IMR-90 (cell line): Measurements from ENCODE around the gene ZNF594. TPM values are rescaled to one million over a fixed set of nuclear protein-coding genes. Genes with fewer than 3 reads are reported as not detected.

Experiments used
- ATAC-seq: fragments of 200-7000 bp; cut with Tn5 transposase; 2 replicates; pipeline ENCODE4 v1.9.1; 2020; ENCODE audit warnings: low read depth, mild to moderate bottlenecking, moderate library complexity
- BruUV-seq: library from RNA; stranded (reverse); fragments of 400-500 nt; replicated peaks from 2 replicates; lab custom pipeline; 2021; lab: Mats Ljungman, UMichigan
- CTCF ChIA-PET: fragments of 300-600 bp; formaldehyde crosslinking; extraction: SDS; loops from one replicate; lab custom pipeline; 2021; ENCODE audit warnings: antibody characterized with exemption; lab: Yijun Ruan, JAX
- POLR2A ChIA-PET: fragments of 300-600 bp; sonication (Branson Sonifier 250); formaldehyde crosslinking; loops from one replicate; lab custom pipeline; 2022; ENCODE audit warnings: antibody characterized with exemption; ENCODE audit not compliant: unreplicated experiment; lab: Charles Lee
- DNase-seq: peaks from one replicate; pipeline ENCODE4 v3.0.0; 2013
- H2AFZ ChIP-seq: replicated peaks from 2 replicates; pipeline ENCODE3; 2013; ENCODE audit warnings: low read length, mild to moderate bottlenecking; ENCODE audit not compliant: poor library complexity
- H2AK5ac ChIP-seq: 2 replicates; pipeline ENCODE4 v1.6.1; 2013; ENCODE audit warnings: low read depth, low read length, inconsistent platforms
- H2AK9ac ChIP-seq: replicated peaks from 2 replicates; pipeline ENCODE3; 2013; ENCODE audit warnings: mild to moderate bottlenecking, low read depth, low read length, moderate library complexity; ENCODE audit not compliant: poor library complexity
- H2BK120ac ChIP-seq: 2 replicates; pipeline ENCODE4 v1.6.1; 2013; ENCODE audit warnings: low read depth, low read length, inconsistent platforms
- H2BK15ac ChIP-seq: 3 replicates; pipeline ENCODE4 v1.6.1; 2013; ENCODE audit warnings: low read depth, low read length, inconsistent platforms
- H2BK20ac ChIP-seq: 2 replicates; pipeline ENCODE4 v1.6.1; 2013; ENCODE audit warnings: low read depth, mild to moderate bottlenecking, inconsistent platforms, low read length, moderate library complexity
- H2BK5ac ChIP-seq: 2 replicates; pipeline ENCODE4 v1.6.1; 2013; ENCODE audit warnings: mild to moderate bottlenecking, low read depth, low read length, inconsistent platforms; ENCODE audit not compliant: poor library complexity, severe bottlenecking
- H3K14ac ChIP-seq: replicated peaks from 2 replicates; pipeline ENCODE4 v1.6.1; 2013; ENCODE audit warnings: low read depth, low read length, inconsistent platforms
- H3K18ac ChIP-seq: 2 replicates; pipeline ENCODE4 v1.6.1; 2013; ENCODE audit warnings: low read depth, low read length, control low read depth
- H3K23ac ChIP-seq: 2 replicates; pipeline ENCODE4 v1.6.1; 2013; ENCODE audit warnings: low read depth, low read length, inconsistent platforms
- H3K27ac ChIP-seq: 2 replicates; pipeline ENCODE4 v1.5.1; 2013; ENCODE audit warnings: mild to moderate bottlenecking, control low read depth, low read length; ENCODE audit not compliant: insufficient read depth
- H3K27me3 ChIP-seq: 2 replicates; pipeline ENCODE4 v1.6.1; 2013; ENCODE audit warnings: low read length; ENCODE audit not compliant: control insufficient read depth, insufficient read depth
- H3K36me3 ChIP-seq: 2 replicates; pipeline ENCODE4 v1.6.1; 2013; ENCODE audit warnings: low read length, mixed read lengths; ENCODE audit not compliant: control insufficient read depth, insufficient read depth
- H3K4ac ChIP-seq: 2 replicates; pipeline ENCODE4 v1.6.1; 2013; ENCODE audit warnings: low read depth, low read length, inconsistent platforms
- H3K4me1 ChIP-seq: 2 replicates; pipeline ENCODE4 v1.6.1; 2013; ENCODE audit warnings: low read length, mixed read lengths; ENCODE audit not compliant: control insufficient read depth, insufficient read depth
- H3K4me2 ChIP-seq: 2 replicates; pipeline ENCODE4 v1.6.1; 2013; ENCODE audit warnings: low read depth, mild to moderate bottlenecking, control low read depth, low read length, moderate library complexity
- H3K4me3 ChIP-seq: 2 replicates; pipeline ENCODE4 v1.5.1; 2013; ENCODE audit warnings: low read depth, mild to moderate bottlenecking, control low read depth, low read length, moderate library complexity; ENCODE audit not compliant: insufficient read depth
- H3K56ac ChIP-seq: 2 replicates; pipeline ENCODE4 v1.6.1; 2013; ENCODE audit warnings: low read length, inconsistent platforms; ENCODE audit not compliant: insufficient read depth; ENCODE audit errors: extremely low read depth
- H3K79me1 ChIP-seq, 2 experiments: 2 replicates each; pipeline ENCODE4 v1.6.1; 2013; ENCODE audit warnings: low read length in 2 of 2, inconsistent platforms in 1 of 2, low read depth in 1 of 2
- H3K9ac ChIP-seq: 2 replicates; pipeline ENCODE4 v1.6.1; 2013; ENCODE audit warnings: low read depth, low read length, control low read depth
- H3K9me1 ChIP-seq: 2 replicates; pipeline ENCODE4 v1.6.1; 2013; ENCODE audit warnings: low read length, inconsistent platforms; ENCODE audit not compliant: insufficient read depth
- H3K9me3 ChIP-seq: 2 replicates; pipeline ENCODE4 v1.6.1; 2013; ENCODE audit warnings: low read length; ENCODE audit not compliant: control insufficient read depth, insufficient read depth
- H4K20me1 ChIP-seq: 2 replicates; pipeline ENCODE4 v1.6.1; 2013; ENCODE audit warnings: low read length, inconsistent platforms; ENCODE audit not compliant: insufficient read depth
- H4K5ac ChIP-seq: 2 replicates; pipeline ENCODE4 v1.6.1; 2013; ENCODE audit warnings: mild to moderate bottlenecking, low read depth, low read length, control low read depth
- H4K8ac ChIP-seq, 2 experiments: 2 replicates each; pipeline ENCODE4 v1.6.1; 2013; ENCODE audit warnings: low read depth in 2 of 2, low read length in 2 of 2, control low read depth in 1 of 2, inconsistent platforms in 1 of 2
- H4K91ac ChIP-seq: 2 replicates; pipeline ENCODE4 v1.6.1; 2013; ENCODE audit warnings: low read depth, low read length, inconsistent platforms; ENCODE audit not compliant: insufficient read depth
- BHLHE40 ChIP-seq: fragments of 150-350 bp; IDR thresholded peaks from 2 replicates; pipeline ENCODE4 v1.6.1; 2016; ENCODE audit warnings: mild to moderate bottlenecking, low read depth, low read length
- CEBPB ChIP-seq: IDR thresholded peaks from 2 replicates; pipeline ENCODE4 v1.6.1; 2012; ENCODE audit warnings: low read depth, low read length, improper control_type of control experiment
- CHD1 ChIP-seq: IDR thresholded peaks from 2 replicates; pipeline ENCODE4 v1.6.1; 2012; ENCODE audit warnings: low read depth, low read length, improper control_type of control experiment
- FOS ChIP-seq: fragments of 150-350 bp; IDR thresholded peaks from 2 replicates; pipeline ENCODE4 v1.6.1; 2016; ENCODE audit warnings: low read depth, low read length
- MAFK ChIP-seq: IDR thresholded peaks from 2 replicates; pipeline ENCODE4 v1.6.1; 2012; ENCODE audit warnings: low read depth, low read length, improper control_type of control experiment
- MAZ ChIP-seq: IDR thresholded peaks from 2 replicates; pipeline ENCODE4 v1.6.1; 2012; ENCODE audit warnings: low read depth, mild to moderate bottlenecking, low read length, improper control_type of control experiment, moderate library complexity, borderline replicate concordance
- MXI1 ChIP-seq: IDR thresholded peaks from 2 replicates; pipeline ENCODE4 v1.6.1; 2012; ENCODE audit warnings: low read depth, mild to moderate bottlenecking, low read length, moderate library complexity, borderline replicate concordance
- NFE2L2 ChIP-seq: fragments of 150-350 bp; IDR thresholded peaks from 2 replicates; pipeline ENCODE4 v1.6.1; 2016; ENCODE audit warnings: low read depth, mild to moderate bottlenecking, low read length
- POLR2A ChIP-seq: IDR thresholded peaks from 2 replicates; pipeline ENCODE4 v1.6.1; 2012; ENCODE audit warnings: mild to moderate bottlenecking, low read depth, low read length
- RAD21 ChIP-seq: IDR thresholded peaks from 2 replicates; pipeline ENCODE4 v1.6.1; 2012; ENCODE audit warnings: low read length, improper control_type of control experiment
- RCOR1 ChIP-seq: IDR thresholded peaks from 2 replicates; pipeline ENCODE4 v1.6.1; 2012; ENCODE audit warnings: mild to moderate bottlenecking, low read length, improper control_type of control experiment; ENCODE audit not compliant: insufficient replicate concordance
- RFX5 ChIP-seq: IDR thresholded peaks from 2 replicates; pipeline ENCODE4 v1.8.0; 2012; ENCODE audit warnings: low read depth, mild to moderate bottlenecking, low read length, moderate library complexity
- SMC3 ChIP-seq: fragments of 150-350 bp; IDR thresholded peaks from 2 replicates; pipeline ENCODE4 v1.6.1; 2016; ENCODE audit warnings: low read depth, mild to moderate bottlenecking, antibody characterized with exemption, low read length, moderate library complexity
- WGBS, 2 experiments: methylation state at CpG; one replicate each; pipeline versions ENCODE4 v1.1.5 to v1.1.7; 2013; ENCODE audit warnings: missing lambda C conversion rate in 2 of 2; ENCODE audit not compliant: insufficient read length in 1 of 2; ENCODE audit errors: extremely low coverage in 2 of 2; 5-methylcytosine and 5-hydroxymethylcytosine counted together
- dilution Hi-C: fragments of 300-500 bp; cut with HindIII; formaldehyde crosslinking; loops from one replicate; pipeline ENCODE4 v1.14.3; 2018; ENCODE audit warnings: low sequenced_read_pairs; ENCODE audit not compliant: unreplicated experiment
- in situ Hi-C: fragments of 300-500 bp; cut with MboI; formaldehyde crosslinking; loops from 3 replicates; pipeline ENCODE4 v1.14.3; 2019; ENCODE audit warnings: low sequenced_read_pairs, inconsistent platforms, mixed read lengths
- intact Hi-C: fragments of 100-400 bp; cut with micrococcal nuclease; formaldehyde crosslinking; loops from 2 replicates; pipeline ENCODE4 v1.10.0; 2022
- polyA plus RNA-seq, 3 experiments: library from polyadenylated mRNA; depleted of rRNA; stranded (reverse); fragments of >200 nt; gene quantifications; 2 replicates each; pipeline ENCODE4 v1.2.3, GENCODE V29; 2012; ENCODE audit warnings: low replicate concordance in 1 of 3
- total RNA-seq: library from RNA; depleted of rRNA; stranded (reverse); fragments of >200 nt; gene quantifications from 2 replicates; pipeline ENCODE4 v1.2.3, GENCODE V29; 2012
- TF ChIP-seq, protein P1 (sequence below): fragments of 150-350 bp; IDR thresholded peaks from 2 replicates; pipeline ENCODE4 v1.6.1; 2017; ENCODE audit warnings: mild to moderate bottlenecking, antibody characterized with exemption, low read length, low read depth
- TF ChIP-seq, protein P2 (sequence below): fragments of 150-350 bp; IDR thresholded peaks from 2 replicates; pipeline ENCODE4 v1.6.1; 2016; ENCODE audit warnings: low read depth, mild to moderate bottlenecking, low read length, moderate library complexity, borderline replicate concordance
- TF ChIP-seq, protein P3 (sequence below): conservative IDR thresholded peaks from 2 replicates; pipeline ENCODE4 v1.5.1; 2012; ENCODE audit warnings: mild to moderate bottlenecking, low read depth, low read length, improper control_type of control experiment

ZNF594 gene
- total and polyA plus RNA-seq, 2 of the 4 experiments (the other 2 are of a cell fraction), result 2.5 to 7.2 TPM

DNA sequence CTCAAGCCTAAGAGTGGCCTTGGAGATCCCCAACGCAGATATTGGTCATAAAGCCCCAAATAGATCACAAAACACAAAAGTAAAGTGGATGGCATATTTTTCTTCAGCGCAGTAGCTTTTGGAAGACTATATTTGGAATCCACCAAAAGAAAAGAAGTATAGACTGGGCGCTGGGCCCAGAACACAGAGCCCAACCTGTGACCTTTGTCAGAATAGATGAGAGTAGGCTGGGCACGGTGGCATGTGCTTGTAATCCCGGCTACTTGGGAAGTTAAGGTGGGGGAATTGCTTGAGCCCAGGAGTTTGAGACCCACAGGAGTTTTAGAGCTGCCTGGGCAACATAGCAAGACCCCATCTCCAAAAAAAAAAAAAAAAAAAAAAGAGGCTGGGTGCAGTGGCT is 28.4 kb upstream of the ZNF594 start:
- no peaks in the 10 kb centered on the region for H3K79me1 ChIP-seq
- H2AFZ ChIP-seq, result no peak overlapping the region
- H3K36me3 ChIP-seq, result peaks cover 5% of the 10 kb centered on the region; the same call in 1 of the 2 replicates
- dilution Hi-C loops (no loop called here), intact Hi-C loops (no loop called here), in situ Hi-C loops (no loop called here)
- no peak overlapping the region for H3K4ac ChIP-seq
- no peak overlapping the region for H3K18ac ChIP-seq
- H3K9me1 ChIP-seq, result peaks cover 3% of the 10 kb centered on the region; the same call in 1 of the 2 replicates
- ATAC-seq (no peak), DNase-seq (no peak)
- H2BK15ac ChIP-seq, result no peak overlapping the region
- no peak overlapping the region for H3K4me2 ChIP-seq
- 95% methylated on average over 2 of the region's 5 CpGs; no CpG with 5 or more reads in 1 of the 2 experiments for WGBS, 2 experiments
- H3K27me3 ChIP-seq, result no peaks in the 10 kb centered on the region
- no peak overlapping the region for H3K56ac ChIP-seq
- no peak overlapping the region for H2BK120ac ChIP-seq
- no peak overlapping the region for H2BK5ac ChIP-seq
- H3K9me3 ChIP-seq, result no peaks in the 10 kb centered on the region
- H3K14ac ChIP-seq, result no peak overlapping the region
- H2AK9ac ChIP-seq, result no peak overlapping the region
- no peaks in the 10 kb centered on the region for H4K20me1 ChIP-seq
- H3K4me3 ChIP-seq, result no peak overlapping the region
- H2BK20ac ChIP-seq, result no peak overlapping the region
- H4K91ac ChIP-seq, result no peak overlapping the region
- no peak overlapping the region for H4K8ac ChIP-seq
- no peak overlapping the region for H2AK5ac ChIP-seq
- no TSS peak for BruUV-seq
- H3K27ac ChIP-seq, result no peak overlapping the region
- H3K23ac ChIP-seq, result no peak overlapping the region
- TF ChIP-seq POLR2A (no peak), MXI1 (no peak), NFE2L2 (no peak), CEBPB (no peak), RFX5 (no peak), BHLHE40 (no peak), CHD1 (no peak), FOS (no peak), RCOR1 (no peak), SMC3 (no peak), RAD21 (no peak), MAFK (no peak), MAZ (no peak)
- TF ChIP-seq, protein P1, sequence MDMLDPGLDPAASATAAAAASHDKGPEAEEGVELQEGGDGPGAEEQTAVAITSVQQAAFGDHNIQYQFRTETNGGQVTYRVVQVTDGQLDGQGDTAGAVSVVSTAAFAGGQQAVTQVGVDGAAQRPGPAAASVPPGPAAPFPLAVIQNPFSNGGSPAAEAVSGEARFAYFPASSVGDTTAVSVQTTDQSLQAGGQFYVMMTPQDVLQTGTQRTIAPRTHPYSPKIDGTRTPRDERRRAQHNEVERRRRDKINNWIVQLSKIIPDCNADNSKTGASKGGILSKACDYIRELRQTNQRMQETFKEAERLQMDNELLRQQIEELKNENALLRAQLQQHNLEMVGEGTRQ, result no peak
- TF ChIP-seq, protein P2, sequence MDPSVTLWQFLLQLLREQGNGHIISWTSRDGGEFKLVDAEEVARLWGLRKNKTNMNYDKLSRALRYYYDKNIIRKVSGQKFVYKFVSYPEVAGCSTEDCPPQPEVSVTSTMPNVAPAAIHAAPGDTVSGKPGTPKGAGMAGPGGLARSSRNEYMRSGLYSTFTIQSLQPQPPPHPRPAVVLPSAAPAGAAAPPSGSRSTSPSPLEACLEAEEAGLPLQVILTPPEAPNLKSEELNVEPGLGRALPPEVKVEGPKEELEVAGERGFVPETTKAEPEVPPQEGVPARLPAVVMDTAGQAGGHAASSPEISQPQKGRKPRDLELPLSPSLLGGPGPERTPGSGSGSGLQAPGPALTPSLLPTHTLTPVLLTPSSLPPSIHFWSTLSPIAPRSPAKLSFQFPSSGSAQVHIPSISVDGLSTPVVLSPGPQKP, result no peak
- TF ChIP-seq, protein P3, sequence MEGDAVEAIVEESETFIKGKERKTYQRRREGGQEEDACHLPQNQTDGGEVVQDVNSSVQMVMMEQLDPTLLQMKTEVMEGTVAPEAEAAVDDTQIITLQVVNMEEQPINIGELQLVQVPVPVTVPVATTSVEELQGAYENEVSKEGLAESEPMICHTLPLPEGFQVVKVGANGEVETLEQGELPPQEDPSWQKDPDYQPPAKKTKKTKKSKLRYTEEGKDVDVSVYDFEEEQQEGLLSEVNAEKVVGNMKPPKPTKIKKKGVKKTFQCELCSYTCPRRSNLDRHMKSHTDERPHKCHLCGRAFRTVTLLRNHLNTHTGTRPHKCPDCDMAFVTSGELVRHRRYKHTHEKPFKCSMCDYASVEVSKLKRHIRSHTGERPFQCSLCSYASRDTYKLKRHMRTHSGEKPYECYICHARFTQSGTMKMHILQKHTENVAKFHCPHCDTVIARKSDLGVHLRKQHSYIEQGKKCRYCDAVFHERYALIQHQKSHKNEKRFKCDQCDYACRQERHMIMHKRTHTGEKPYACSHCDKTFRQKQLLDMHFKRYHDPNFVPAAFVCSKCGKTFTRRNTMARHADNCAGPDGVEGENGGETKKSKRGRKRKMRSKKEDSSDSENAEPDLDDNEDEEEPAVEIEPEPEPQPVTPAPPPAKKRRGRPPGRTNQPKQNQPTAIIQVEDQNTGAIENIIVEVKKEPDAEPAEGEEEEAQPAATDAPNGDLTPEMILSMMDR, result no peak
- H3K9ac ChIP-seq, result no peak overlapping the region
- ChIA-PET CTCF (interaction anchor here (1.1 kb wide), 1 partner anchor 18 kb away, joined by 3 read pairs; no protein-coding TSS in a partner anchor), POLR2A (no interaction called here)
- H4K5ac ChIP-seq, result no peak overlapping the region
- no peaks in the 10 kb centered on the region for H3K4me1 ChIP-seq
